HG02588 (cell line): ENCODE results near the gene UQCC5.

Source experiments
- ATAC-seq: cut with Tn5 transposase; IDR thresholded peaks from one replicate; pipeline ENCODE4 v1.9.1; 2021; ENCODE audit warnings: mild to moderate bottlenecking, moderate library complexity; ENCODE audit not compliant: unreplicated experiment

Gene UQCC5

DNA sequence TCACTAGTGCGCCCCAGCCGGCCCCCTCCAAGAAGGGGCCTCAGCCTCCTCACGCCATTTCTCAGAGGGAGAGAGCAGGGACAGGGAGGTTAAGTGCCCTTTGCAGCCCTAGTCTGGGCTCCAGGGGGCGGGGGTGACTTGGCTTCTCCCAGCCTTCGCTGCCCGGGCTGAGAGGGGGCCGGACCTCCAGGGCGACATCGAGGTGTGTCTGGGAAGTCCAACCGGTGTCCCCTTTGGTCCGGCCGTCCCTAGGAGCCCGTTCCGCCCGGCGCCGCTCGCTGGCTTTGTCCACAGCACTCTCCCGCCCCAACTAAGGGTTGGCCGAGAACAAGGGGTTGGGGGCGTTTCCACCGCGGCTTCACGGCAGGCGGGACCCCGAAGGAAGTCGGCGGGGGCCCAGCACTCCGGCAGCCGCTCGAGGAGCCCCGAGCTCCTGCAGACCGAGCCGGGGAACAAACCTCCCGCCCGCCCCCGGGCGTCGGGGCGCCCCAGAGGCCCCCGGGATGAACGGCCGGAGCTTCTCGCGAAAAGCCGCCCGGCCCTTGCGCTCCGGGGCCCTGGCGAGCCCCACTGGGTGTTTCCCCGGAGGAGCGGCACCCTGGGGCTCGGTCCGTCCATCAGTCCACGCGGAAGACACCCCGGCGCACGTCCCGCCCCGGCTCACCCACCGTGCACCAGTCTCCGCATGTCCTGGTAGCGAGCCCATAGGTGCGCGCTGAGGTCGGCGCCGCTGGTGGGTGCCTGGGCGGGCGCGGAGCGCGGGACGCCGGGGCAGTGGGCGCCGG lies 3.4 kb upstream of the UQCC5 start:
- ATAC-seq, result no peak

DNA sequence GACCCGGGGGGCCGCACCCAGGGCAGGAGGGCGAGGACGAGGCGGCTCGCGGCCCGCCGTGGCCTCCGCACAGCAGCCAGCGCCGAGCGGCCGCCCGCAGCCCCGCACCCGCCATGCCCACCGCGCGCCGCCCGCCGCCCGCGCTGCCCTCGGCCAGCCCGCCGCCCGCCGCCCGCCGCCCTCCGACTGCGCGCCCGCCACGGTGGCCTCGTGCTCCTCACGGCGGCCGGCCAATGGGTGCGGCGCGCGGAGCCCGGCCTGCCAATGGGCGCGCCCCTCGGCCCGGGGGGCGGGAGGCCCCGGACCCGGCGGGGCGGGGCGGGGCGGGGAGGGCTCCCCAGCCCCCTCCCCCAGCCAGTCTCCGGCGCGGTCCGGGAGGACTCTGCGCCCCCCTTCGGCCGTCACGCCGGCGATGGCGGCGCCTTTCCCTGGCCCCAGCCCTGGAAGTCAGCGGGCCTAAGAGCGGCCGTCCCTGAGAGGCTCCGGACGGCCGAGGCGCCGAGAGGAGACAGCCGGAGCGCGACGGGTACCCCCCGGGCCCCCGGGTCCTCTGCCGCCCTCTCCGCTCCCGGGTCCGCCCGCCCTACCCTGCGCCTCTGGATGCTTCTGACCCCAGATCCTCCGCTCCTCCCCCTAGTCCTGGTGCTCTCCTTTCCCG lies 2.7 kb upstream of the UQCC5 start, which contains the start of gene NT5DC2:
TSS of gene NT5DC2 (minus strand) at position 235 of the 658 bp plus-strand sequence. CDS start at position 115, 120 bp downstream.
- peak; percentile 36 for ATAC-seq

DNA sequence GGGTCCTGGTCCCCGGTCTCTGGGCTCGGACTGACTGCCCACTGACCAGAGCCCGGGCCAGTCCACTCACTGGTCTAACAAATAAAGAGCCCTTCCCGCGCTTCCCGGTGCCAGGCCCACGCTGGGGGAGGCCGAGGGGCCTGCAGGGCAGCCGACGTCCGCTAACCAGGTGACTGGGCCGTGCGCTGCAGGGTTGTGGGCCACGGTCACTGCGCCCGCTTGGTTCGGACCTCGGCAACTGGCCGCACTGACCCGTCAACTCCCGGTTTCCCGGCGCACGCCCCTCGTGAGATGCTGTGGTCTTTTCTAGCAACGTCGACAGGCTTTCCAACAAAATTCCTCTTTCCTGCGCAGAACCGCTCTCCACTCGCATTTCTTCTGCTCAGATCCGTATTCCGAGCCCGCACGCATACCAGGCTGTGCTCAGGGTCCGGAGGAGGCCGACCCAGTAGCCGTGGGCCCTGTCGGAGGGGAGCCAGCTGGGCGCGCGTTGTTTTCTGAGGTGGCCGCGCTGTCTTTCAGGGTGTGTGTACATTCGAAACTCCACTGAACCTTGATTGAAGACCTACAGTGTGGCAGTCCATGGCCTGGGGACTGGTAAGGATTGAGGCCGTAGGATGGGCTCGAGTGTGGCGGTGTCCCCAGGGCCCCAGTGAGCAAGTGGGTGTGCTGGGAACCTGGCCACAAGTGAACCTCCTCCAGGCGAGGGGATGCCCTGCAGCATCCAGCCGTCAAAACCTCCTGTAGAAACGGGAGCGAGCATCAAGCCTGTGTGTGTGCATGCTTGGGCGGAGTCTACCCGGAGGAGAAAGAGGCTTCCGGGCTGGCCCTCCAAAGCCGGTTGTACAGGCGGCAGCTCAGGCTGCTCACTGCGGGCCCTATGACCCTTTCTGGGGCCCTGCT lies 1.9 kb upstream of the UQCC5 start:
- ATAC-seq, result no peak

DNA sequence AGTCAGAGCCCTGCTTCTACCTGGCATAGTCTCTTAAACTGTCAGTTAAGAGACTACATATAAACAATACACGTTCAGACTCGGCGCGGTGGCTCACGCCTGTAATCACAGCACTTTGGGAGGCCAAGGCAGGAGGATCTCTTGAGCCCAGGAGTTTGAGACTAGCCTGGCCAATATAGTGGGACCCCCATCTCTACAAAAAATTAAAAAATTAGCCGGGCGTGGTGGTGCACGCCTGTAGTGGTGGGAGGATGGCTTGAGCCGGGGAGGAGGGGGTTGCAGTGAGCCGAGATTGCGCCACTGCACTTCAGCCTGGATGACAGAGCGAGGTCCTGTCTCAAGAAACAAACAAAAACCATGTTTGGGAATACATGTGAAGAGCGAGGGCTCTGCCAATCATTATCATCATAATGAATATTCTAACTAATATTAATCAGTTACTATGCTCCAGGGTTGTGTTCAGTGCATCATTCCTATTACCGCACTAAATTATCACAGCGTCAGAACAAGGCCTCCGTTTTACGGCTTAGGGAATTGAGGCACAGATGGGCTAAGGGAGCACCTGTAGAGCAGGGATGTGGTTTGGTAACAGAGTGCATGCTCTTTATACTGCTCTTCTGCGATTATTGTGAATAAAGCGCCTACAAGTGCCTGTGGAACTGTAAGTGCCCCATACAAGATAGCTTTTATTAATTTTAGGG lies 844 bp upstream of the UQCC5 start:
- no peak for ATAC-seq

DNA sequence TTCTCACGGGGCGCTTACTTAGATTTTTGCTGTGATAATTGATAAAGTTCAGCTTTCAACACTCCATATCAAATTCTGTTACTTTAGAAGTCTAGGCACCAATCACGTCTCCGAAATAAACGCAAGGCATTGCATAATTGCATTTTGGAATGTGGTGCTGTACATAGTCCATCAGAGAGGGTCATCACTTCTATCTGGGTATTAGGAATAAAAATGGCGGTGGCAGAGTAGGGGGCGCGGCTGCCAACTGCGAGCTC lies 365 bp upstream of the UQCC5 start:
- ATAC-seq, result no peak

DNA sequence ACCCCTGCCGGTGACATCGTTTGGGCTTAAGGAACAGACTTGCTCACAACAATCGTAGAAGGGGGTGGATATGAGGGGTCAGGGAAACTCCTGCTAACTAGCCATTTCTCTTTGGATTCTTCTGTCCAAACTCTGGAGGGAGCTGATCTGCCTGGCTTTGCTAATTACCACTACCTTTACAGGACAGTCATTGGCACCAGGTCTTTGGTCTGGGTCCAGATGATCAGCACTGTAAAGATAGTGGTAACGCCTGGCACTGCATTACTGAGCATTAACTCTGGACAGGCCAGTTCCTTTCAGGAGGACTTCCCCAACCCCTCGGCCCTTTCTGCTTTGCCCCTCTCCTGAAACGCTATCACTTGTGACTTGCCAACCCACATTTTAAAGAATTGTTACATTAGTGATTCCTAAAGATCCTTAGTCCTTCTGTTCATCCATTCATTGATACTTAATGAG lies 788 bp downstream of the UQCC5 start:
- no peak for ATAC-seq

DNA sequence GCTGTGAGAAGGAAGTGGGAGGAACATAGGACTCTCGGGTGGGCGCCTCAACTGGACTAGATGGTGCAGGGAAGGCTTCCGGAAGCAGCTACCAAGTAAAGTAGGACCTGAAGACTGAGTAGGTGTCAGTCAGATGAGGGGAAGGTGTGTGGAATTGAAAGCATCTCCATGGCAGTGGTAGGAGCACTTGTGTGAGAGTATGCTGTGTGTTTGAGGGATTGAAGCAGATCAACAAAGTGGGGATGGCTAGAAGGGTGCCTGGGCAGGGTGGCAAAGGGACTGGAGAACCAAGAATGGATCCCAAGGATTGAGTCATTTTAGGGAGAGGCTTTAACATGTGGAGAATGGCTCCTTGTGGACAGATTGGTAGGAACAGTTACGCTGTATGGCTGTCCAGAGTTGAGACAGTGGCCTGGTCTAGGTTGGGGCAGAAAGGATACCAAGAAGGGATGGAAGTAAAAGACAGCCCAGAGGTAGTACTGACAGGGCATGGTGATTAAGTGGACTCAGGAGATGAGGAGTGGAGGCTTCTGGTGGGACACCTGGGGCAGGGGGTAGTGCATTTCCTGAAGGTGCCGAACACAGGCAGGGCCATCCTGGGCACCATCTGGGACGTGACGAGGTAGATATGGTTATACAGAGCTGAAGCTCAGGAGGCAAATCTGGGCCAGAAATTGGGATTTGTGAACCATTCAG lies 1.5 kb downstream of the UQCC5 start:
- ATAC-seq, result no peak

DNA sequence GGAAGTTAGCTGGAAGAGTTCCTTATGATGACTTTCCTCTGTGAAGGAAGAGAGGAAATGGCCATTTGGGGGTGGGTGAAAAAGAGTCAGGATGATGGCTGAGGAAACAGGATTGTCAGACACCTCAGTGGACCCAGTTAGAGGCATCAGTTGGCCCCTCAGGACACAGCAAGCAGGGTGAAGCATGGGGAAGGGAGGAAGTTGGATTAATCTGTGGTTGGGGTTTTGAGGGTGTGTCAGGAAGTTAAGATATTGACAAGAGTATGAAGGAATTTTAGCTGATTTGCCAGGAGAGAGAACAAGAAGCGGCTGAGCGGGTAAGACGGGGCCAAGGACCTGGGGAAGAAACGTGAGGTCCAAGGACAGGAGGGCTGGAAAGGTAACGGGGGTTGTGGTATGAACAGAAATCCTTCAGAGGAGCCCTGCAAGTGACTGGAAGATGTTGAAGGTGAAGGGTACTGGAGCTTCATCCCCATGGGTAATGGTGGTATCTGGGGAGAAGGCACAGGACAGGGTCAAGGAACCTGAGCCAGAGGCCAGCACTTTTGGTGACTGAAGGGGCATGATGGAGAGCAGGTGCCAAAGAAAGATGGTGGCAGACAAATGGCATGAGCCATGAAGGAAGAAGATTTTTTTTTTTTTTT lies 2.7 kb downstream of the UQCC5 start:
- ATAC-seq, result no peak

DNA sequence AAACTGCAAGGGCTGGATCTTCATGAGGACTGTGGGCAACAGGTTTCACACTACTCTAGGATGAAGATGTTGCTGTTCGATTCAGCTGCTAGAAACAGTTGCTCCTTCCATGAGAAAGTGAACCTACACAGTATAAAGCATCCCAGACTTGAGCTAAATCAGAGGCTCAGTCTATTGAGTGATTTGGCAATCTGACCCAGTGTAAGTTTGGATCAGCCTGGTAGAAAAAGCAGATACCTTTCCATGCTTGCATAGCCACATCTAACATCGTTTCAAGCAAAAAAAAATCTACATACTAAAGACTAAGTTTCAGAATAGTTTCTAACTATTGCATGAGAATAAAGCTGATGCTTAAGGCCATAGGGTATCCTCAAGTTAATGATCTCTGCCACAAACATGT lies 4.6 kb downstream of the UQCC5 start:
- no peak for ATAC-seq

DNA sequence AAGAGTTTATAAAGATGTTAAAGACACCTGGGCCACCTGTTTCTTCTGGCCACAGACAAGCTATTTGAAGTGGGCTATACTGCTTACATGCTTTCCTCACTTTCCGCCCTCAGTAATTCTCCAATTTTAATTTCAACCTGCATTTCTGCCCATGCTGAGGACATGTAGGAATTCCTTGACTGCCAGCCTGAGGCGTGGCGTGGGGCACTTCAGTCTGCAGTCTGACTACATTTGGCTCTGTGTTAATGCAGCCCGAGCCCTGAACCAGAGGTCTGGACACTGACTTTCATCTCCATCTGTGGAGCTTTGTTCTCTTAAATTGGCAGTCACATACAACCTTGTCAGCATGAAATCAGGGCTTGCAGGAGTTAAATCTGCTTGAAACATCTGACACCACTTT lies 8.5 kb downstream of the UQCC5 start:
- no peak for ATAC-seq

DNA sequence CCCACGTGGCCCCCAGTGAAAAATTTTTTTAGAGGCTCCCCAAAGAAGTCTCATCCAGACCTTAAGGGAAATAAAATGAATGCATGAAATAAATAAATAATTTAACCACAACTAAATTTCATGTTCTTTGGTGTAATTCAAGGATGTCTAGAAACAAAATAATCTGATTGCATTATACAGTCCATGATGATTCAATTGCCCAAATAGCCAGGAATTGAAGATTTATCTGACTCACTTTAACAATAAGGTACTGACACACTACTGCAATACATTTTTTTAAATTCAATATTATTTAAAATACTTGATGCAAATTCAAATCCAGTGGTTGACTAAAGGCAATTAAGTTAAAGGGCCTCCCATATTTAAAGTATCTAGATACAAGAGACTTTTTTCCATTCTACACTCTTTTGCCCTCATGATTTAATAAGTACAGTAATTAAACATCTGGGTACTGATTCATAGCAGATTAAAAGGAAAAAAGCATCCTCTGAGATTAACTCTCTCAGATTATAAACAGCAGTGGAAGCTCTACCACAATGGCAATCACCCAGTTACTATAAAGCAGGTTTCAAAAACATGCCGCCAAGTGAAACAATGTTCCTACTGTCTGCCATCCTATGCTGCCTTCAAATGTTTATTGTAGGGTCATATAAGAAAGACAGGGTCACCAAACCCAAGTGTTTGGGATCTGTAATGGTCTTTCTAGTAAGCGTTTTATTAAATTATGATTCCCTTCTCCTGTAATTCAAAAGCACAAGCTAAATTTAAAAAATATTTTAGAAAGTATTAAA lies 9.9 kb downstream of the UQCC5 start:
- ATAC-seq, result no peak

DNA sequence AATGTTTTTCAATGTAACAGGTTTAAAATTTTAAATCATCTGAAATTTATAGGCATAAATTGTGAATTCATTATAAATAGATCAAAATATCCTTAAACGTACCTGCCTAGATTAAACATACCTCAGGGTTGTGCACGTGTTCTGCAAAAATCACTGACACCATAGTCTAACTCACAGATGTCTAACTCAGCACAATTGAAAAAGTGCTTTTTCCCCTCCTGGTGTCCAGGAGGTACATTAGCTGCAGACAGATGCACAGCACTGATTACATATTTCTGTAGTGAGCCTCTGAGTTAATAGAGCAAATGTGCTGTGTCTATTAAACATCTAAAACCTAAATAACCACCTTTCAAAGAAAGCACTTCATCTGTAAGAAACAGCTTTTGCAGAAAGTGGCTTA lies 10.7 kb downstream of the UQCC5 start:
- no peak for ATAC-seq

DNA sequence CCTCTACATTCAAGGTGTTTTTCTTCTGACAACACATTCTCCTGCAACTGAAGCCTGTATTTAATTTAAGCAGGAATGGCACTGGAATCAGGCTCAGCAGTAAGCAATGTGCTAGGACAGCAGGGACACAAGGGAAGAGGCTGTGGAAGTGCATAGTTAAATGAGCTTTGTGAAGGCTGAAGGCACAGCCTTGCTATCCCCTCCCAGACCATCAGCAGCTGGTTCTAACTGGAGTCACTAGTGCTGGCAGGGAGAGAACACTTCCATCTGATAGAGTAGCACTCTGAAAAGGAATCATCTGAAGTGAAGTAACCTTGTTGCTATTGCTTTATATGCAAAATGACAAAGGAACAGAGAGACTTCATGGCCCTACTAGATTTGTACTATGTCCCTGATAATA lies 14.7 kb downstream of the UQCC5 start:
- no peak for ATAC-seq

DNA sequence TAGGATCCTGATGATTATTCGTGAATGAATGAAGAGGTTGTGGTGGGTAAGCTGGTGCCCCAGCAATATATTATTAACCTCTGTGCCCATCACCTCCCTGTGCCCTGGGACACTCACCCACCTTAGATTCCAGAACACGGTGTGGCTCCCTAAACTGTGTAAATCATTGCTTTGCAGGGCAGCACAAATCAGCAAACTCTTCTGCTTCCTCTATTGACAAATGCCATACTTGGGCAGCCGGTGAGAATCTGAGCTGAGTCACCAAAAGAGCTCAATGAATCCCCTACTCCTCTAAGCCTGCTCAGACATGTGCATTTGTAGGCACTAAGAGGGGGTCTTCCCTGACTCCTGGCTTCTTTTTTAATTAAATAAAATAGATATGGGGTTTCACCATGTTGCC lies 15.7 kb downstream of the UQCC5 start:
- no peak for ATAC-seq

DNA sequence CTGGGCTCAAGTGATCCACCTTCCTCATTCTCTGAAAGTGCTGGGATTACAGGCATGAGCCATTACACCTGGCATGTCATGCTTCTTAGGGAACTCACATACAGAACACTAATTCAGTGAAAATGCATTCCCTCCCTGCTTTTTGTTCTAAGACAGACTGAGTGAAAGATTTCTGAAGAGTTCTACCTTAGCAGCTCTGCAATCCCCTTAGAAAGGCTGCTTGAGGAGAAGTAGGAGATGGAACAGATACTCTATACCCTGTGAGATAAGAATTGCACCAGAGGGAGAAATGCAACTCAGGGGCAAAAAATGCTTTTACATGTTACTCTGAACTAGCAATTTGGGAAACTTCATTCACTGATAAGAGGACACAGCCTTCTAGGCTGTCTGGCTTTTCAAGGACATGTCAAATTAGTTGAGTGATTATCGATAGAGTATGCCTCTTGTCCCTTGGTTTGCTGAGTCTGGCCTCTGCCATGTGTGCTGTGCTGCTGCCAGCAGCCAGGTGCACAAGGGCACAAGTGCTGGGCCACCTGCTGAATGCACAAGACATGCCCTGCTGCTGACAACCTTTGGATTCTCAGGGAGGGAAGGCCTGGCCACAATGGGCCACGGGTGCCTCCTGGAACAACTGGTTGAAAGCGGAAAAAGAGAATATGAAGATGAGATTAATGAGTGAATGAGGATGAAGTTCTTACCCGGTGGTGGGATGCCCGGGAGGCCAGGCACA lies 17.8 kb downstream of the UQCC5 start:
- no peak for ATAC-seq

DNA sequence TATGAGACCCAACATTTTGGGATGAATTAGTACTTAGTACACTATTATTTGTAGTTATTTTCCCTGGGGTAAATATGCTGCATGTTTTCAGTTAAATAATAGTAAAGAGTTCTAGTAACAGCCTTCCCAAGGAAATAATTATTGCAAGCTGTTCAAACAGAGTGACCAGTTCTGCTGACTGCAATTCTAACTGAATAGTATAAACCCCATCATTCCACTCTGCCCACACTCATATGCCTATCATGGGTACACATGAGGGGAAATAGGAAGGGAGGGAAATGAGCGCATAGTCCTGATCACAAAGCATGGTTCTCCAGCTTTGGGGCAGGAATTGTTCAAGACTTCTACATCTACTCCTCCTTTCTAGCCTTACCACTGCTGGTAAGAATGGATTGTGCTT lies 18.7 kb downstream of the UQCC5 start:
- no peak for ATAC-seq

DNA sequence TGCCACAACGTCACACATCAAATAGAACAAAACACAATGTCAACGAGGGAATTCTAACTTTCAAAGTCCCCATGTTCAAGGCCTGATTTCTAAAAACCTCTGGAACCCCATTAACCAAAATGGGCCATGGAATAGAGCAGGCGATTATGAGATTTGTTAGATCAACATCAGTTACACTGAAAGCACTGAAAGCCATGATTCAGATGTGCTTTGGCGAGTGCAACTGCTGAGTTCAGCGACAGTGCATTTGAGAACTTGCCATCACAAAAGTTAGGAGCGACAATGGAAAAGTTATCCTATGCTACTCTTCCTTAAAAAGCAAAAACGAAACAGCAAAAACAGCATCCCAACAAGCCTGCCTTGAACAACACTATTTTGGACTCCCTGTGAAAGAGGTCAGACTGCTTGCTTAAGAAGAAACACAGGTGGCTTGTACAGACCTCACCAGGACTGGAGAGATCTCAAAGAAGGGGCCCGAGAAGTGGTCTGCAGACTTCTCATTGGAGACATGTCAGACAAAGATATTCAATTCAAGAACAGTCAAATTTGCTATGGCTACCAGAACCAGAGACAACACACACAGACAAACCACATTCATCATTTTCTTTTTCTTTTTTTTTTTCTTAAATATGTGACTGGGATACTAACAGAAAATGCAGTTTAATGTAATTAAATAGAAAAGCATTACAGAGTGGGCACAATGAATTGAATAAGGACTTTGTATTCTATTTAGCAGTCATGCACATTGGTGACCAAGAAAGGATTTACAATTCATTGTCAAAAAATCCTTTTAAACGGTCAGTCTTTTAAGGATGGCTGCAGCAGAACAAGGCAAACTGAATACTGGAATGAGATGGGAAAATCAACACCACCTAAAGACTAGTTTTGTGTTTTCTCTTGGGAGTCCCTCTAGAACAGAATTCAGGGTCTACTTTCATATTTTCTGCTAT lies 20.9 kb downstream of the UQCC5 start:
- ATAC-seq, result no peak
